ENCODE data around the gene SHROOM3. TPM values are rescaled to one million over a fixed set of nuclear protein-coding genes. Genes with fewer than 3 reads are reported as not detected.

The SHROOM3 gene
- total and polyA plus RNA-seq, 2 of the 13 experiments (the other 11 are each of a cell fraction or from before 2014, with no cell fraction given), result 0.01 TPM; not detected in 1

- Histone ChIP-seq H3K27ac (ENCODE audit: extremely low read length, insufficient read depth, low read length) (no peak overlapping the region), H4K20me1 (ENCODE audit: insufficient read depth, low read length) (no peaks in the 10 kb centered on the region), H3K79me2 (ENCODE audit: insufficient read depth, low read length) (no peaks in the 10 kb centered on the region), H3K4me3 (replicated peaks in 1 of 3; ENCODE audit: insufficient read depth in 1 of 3, low read depth in 2 of 3, low read length in 3 of 3) (no peak overlapping the region), H3K4me1 (ENCODE audit: insufficient read depth, low read length) (no peaks in the 10 kb centered on the region), H3K9ac (ENCODE audit: insufficient read depth, low read depth, low read length) (no peak overlapping the region), H2AFZ (ENCODE audit: low read length) (no peak overlapping the region), H3K4me2 (ENCODE audit: low read depth, low read length) (no peak overlapping the region), H3K9me3 (ENCODE audit: low read length) (no peaks in the 10 kb centered on the region), H3K36me3 (replicated peaks in 1 of 2; ENCODE audit: control insufficient read depth in 1 of 2, insufficient read depth in 2 of 2, low read length in 2 of 2) (no peaks in the 10 kb centered on the region), H3K27me3 (ENCODE audit: control insufficient read depth in 1 of 2, insufficient read depth in 2 of 2, low read length in 2 of 2) (0 out of 5 replicates have a peak, but pooled peaks cover 0 to 4% of the 10 kb centered on the region in 2 experiments)
- ChIA-PET POLR2A (no interaction called here), CTCF (ENCODE audit: low intra/inter-chr PET ratio, low total read pairs) (no interaction called here)
- intact Hi-C loops (cut with micrococcal nuclease; ENCODE audit: unreplicated experiment) (no loop called here), in situ Hi-C loops (cut with HindIII; ENCODE audit: extremely low pct_ligation_motif_present, low pct_unique_long_range_greater_than_20kb) (no loop called here)
- ATAC-seq, result no peak
- FAIRE-seq, result no peak
- DNase-seq (ENCODE audit: low spot score), result no peak
- TF ChIP-seq PAX8 (CRISPR knock-in tag; IDR thresholded peaks at IDR 0.05; ENCODE audit: borderline replicate concordance) (no peak), CREM (IDR thresholded peaks at IDR 0.05) (no peak), CREM (CRISPR knock-in tag; IDR thresholded peaks at IDR 0.05) (no peak), ZNF580 (CRISPR knock-in tag; IDR thresholded peaks at IDR 0.05; ENCODE audit: borderline replicate concordance, low read depth) (no peak), ZNF432 (CRISPR knock-in tag; IDR thresholded peaks at IDR 0.05; ENCODE audit: borderline replicate concordance) (no peak), BORCS8-MEF2B (CRISPR knock-in tag; IDR thresholded peaks at IDR 0.05) (no peak), MYC (CRISPR knock-in tag; IDR thresholded peaks at IDR 0.05; ENCODE audit: borderline replicate concordance) (no peak)
- no TSS peak for BruUV-seq (replicated peaks)
Measured at GRCh38 chr4:76614589-76614988, 179.6 kb downstream of the SHROOM3 start.

- no TSS peak for BruUV-seq (replicated peaks)
- Histone ChIP-seq H3K9ac (ENCODE audit: insufficient read depth, low read depth, low read length) (no peak overlapping the region), H3K79me2 (ENCODE audit: insufficient read depth, low read length) (no peaks in the 10 kb centered on the region), H3K36me3 (replicated peaks in 1 of 2; ENCODE audit: control insufficient read depth in 1 of 2, insufficient read depth in 2 of 2, low read length in 2 of 2) (no peaks in the 10 kb centered on the region), H3K4me2 (ENCODE audit: low read depth, low read length) (no peak overlapping the region), H4K20me1 (ENCODE audit: insufficient read depth, low read length) (no peaks in the 10 kb centered on the region), H3K27ac (ENCODE audit: extremely low read length, insufficient read depth, low read length) (no peak overlapping the region), H2AFZ (ENCODE audit: low read length) (no peak overlapping the region), H3K9me3 (ENCODE audit: low read length) (no peaks in the 10 kb centered on the region), H3K27me3 (ENCODE audit: control insufficient read depth in 1 of 2, insufficient read depth in 2 of 2, low read length in 2 of 2) (0 out of 5 replicates have a peak, but pooled peaks cover 0 to 4% of the 10 kb centered on the region in 2 experiments), H3K4me1 (ENCODE audit: insufficient read depth, low read length) (no peaks in the 10 kb centered on the region), H3K4me3 (replicated peaks in 1 of 3; ENCODE audit: insufficient read depth in 1 of 3, low read depth in 2 of 3, low read length in 3 of 3) (no peak overlapping the region)
- in situ Hi-C loops (cut with HindIII; ENCODE audit: extremely low pct_ligation_motif_present, low pct_unique_long_range_greater_than_20kb), result no loop called here
- DNase-seq (ENCODE audit: low spot score) (no peak), ATAC-seq (no peak), FAIRE-seq (no peak)
- intact Hi-C loops (cut with micrococcal nuclease; ENCODE audit: unreplicated experiment), result loop anchor here (2.0 kb wide), 1 partner anchor 37 kb away; no protein-coding TSS in a partner anchor
- CTCF ChIA-PET (ENCODE audit: low intra/inter-chr PET ratio, low total read pairs), result no interaction called here
- POLR2A ChIA-PET, result no interaction called here
- 16% methylated on average over 3 of the region's 3 CpGs for WGBS (ENCODE audit: low lambda C conversion rate)
- TF ChIP-seq FOXK1 (CRISPR knock-in tag; IDR thresholded peaks at IDR 0.05; ENCODE audit: borderline replicate concordance, low read depth) (no peak), CEBPZ (IDR thresholded peaks at IDR 0.05; ENCODE audit: low read length) (no peak), ZNF574 (CRISPR knock-in tag; IDR thresholded peaks at IDR 0.05) (no peak), CREM (IDR thresholded peaks at IDR 0.05) (no peak), CREM (CRISPR knock-in tag; IDR thresholded peaks at IDR 0.05) (no peak), MXD4 (CRISPR knock-in tag; IDR thresholded peaks at IDR 0.05) (no peak)
Measured at GRCh38 chr4:76615999-76616398, 181.0 kb downstream of the SHROOM3 start.

All from HepG2 (cell line).